OCI-LY1 (cell line): ENCODE results near the gene CUEDC1.

ENCODE experiments used
- EZH2 ChIP-seq: fragments of 200-600 bp; sonication (generic), shearing (Covaris generic); IDR thresholded peaks from 2 replicates; pipeline ENCODE4 v1.8.0; 2017; ENCODE audit warnings: borderline replicate concordance, mixed run types, mild to moderate bottlenecking, antibody characterized with exemption, low read length, moderate library complexity, mixed read lengths
- TF ChIP-seq, protein P1 (sequence below): fragments of 200-600 bp; sonication (generic), shearing (Covaris generic); IDR thresholded peaks from 2 replicates; pipeline ENCODE4 v1.5.1; 2017; ENCODE audit warnings: mild to moderate bottlenecking, antibody characterized with exemption, low read length, moderate library complexity, mixed read lengths

DNA sequence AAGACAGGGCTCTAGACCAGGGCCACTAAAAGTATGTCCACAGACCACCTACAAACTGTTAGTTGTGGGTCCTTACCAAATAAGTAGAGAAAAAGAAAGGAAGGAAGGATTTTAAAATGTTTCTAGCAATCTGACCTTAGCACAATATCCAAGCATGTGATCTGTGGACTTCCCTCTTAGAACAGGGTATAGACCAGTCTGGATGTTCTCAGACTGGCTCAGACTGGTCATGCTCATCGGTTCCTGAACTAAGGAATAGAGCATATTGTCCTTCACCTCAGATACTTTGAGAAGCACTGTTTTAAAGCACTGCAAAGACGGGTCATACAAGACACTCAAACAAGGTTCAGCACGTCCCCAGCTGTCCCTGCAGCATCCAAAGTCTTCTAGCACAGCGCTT is 25.8 kb downstream of the CUEDC1 start:
- TF ChIP-seq, protein P1, sequence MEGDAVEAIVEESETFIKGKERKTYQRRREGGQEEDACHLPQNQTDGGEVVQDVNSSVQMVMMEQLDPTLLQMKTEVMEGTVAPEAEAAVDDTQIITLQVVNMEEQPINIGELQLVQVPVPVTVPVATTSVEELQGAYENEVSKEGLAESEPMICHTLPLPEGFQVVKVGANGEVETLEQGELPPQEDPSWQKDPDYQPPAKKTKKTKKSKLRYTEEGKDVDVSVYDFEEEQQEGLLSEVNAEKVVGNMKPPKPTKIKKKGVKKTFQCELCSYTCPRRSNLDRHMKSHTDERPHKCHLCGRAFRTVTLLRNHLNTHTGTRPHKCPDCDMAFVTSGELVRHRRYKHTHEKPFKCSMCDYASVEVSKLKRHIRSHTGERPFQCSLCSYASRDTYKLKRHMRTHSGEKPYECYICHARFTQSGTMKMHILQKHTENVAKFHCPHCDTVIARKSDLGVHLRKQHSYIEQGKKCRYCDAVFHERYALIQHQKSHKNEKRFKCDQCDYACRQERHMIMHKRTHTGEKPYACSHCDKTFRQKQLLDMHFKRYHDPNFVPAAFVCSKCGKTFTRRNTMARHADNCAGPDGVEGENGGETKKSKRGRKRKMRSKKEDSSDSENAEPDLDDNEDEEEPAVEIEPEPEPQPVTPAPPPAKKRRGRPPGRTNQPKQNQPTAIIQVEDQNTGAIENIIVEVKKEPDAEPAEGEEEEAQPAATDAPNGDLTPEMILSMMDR: no peak
- TF ChIP-seq EZH2: no peak
